ENCODE data around the gene SCAF11. TPM values are rescaled to one million over a fixed set of nuclear protein-coding genes. Genes with fewer than 3 reads are reported as not detected.
A peak's percentile ranks its signal among the peaks of the same experiment; 100 is the strongest.

Gene SCAF11
- total RNA-seq, 1 experiment from 2014 or later, result 75.7 TPM

GRCh38 chr12:45890276-45890675 is 100.1 kb downstream of the SCAF11 start:
- Histone ChIP-seq H3K9me2 (replicated peaks; ENCODE audit: low read length) (no peaks in the 10 kb centered on the region), H3K9me3 (ENCODE audit: low read length) (no peaks in the 10 kb centered on the region), H3K79me2 (ENCODE audit: low read length) (no peaks in the 10 kb centered on the region), H2AFZ (ENCODE audit: low read length) (no peak overlapping the region), H4K20me1 (ENCODE audit: low read length) (no peaks in the 10 kb centered on the region), H3K27me3 (ENCODE audit: low read length) (no peaks in the 10 kb centered on the region), H3K4me3 (ENCODE audit: low read length) (no peak overlapping the region), H3K36me3 (ENCODE audit: low read depth, low read length) (peaks cover 13% of the 10 kb centered on the region), H3K27ac (ENCODE audit: low read length) (no peak overlapping the region), H3K9ac (ENCODE audit: low read length) (no peak overlapping the region), H3K4me1 (ENCODE audit: insufficient read depth, low read length) (no peaks in the 10 kb centered on the region), H3F3A (ENCODE audit: low read length, unreplicated experiment) (no peaks in the 10 kb centered on the region), H3K4me2 (ENCODE audit: low read length) (no peak overlapping the region)
- intact Hi-C loops (cut with micrococcal nuclease), result loop anchor here (1.0 kb wide), 1 partner anchor 128 kb away; no protein-coding TSS in a partner anchor
- ChIA-PET CTCF (no interaction called here), POLR2A (ENCODE audit: unreplicated experiment) (no interaction called here)
- no TSS peak for BruUV-seq (replicated peaks)
- ATAC-seq (no peak), DNase-seq (no peak)
- TF ChIP-seq EZH2 (IDR thresholded peaks at IDR 0.05; ENCODE audit: low read length, unreplicated experiment) (no peak), CTCF (conservative IDR thresholded peaks at IDR 0.05; ENCODE audit: low read depth, low read length) (peak; percentile 43; the same call in 1 of the 2 replicates)

- no peak for DNase-seq
- Histone ChIP-seq H3K79me2 (ENCODE audit: low read length) (no peaks in the 10 kb centered on the region), H3K4me3 (ENCODE audit: low read length) (no peak overlapping the region), H2AFZ (ENCODE audit: low read length) (no peak overlapping the region), H3K9me3 (ENCODE audit: low read length) (no peaks in the 10 kb centered on the region), H3K9ac (ENCODE audit: low read length) (no peak overlapping the region), H3K4me2 (ENCODE audit: low read length) (no peak overlapping the region), H3K4me1 (ENCODE audit: insufficient read depth, low read length) (no peaks in the 10 kb centered on the region), H3K36me3 (ENCODE audit: low read depth, low read length) (peaks cover 4% of the 10 kb centered on the region; the same call in 1 of the 2 replicates), H3K9me2 (replicated peaks; ENCODE audit: low read length) (no peaks in the 10 kb centered on the region), H3K27ac (ENCODE audit: low read length) (no peak overlapping the region), H3F3A (ENCODE audit: low read length, unreplicated experiment) (no peaks in the 10 kb centered on the region), H4K20me1 (ENCODE audit: low read length) (no peaks in the 10 kb centered on the region), H3K27me3 (ENCODE audit: low read length) (no peaks in the 10 kb centered on the region)
- ATAC-seq, result no peak
- BruUV-seq (replicated peaks), result no TSS peak
- TF ChIP-seq EZH2phosphoT487 (IDR thresholded peaks at IDR 0.05; ENCODE audit: borderline replicate concordance, low read length), result no peak
- TF ChIP-seq CTCF (conservative IDR thresholded peaks at IDR 0.05; ENCODE audit: low read depth, low read length), result no peak
- no peak for TF ChIP-seq EZH2 (IDR thresholded peaks at IDR 0.05; ENCODE audit: low read length, unreplicated experiment)
- POLR2A ChIA-PET (ENCODE audit: unreplicated experiment), result no interaction called here
- CTCF ChIA-PET, result no interaction called here
- intact Hi-C loops (cut with micrococcal nuclease), result no loop called here
Measured at GRCh38 chr12:45887544-45887943, 102.8 kb downstream of the SCAF11 start.

GRCh38 chr12:45886685-45887084 is 103.7 kb downstream of the SCAF11 start:
- no peak overlapping the region for H3K9ac ChIP-seq (ENCODE audit: low read length)
- no peak overlapping the region for H3K4me3 ChIP-seq (ENCODE audit: low read length)
- H3K79me2 ChIP-seq (ENCODE audit: low read length), result no peaks in the 10 kb centered on the region
- BruUV-seq (replicated peaks), result no TSS peak
- H3K4me2 ChIP-seq (ENCODE audit: low read length), result no peak overlapping the region
- no peak for ATAC-seq
- DNase-seq, result no peak
- intact Hi-C loops (cut with micrococcal nuclease), result no loop called here
- ChIA-PET POLR2A (ENCODE audit: unreplicated experiment) (no interaction called here), CTCF (no interaction called here)
- H3K36me3 ChIP-seq (ENCODE audit: low read depth, low read length), result no peaks in the 10 kb centered on the region; the same call in 1 of the 2 replicates
- H3K4me1 ChIP-seq (ENCODE audit: insufficient read depth, low read length), result no peaks in the 10 kb centered on the region
- H4K20me1 ChIP-seq (ENCODE audit: low read length), result no peaks in the 10 kb centered on the region
- no peaks in the 10 kb centered on the region for H3K9me3 ChIP-seq (ENCODE audit: low read length)
- no peak overlapping the region for H3K27ac ChIP-seq (ENCODE audit: low read length)
- H3K9me2 ChIP-seq (replicated peaks; ENCODE audit: low read length), result no peaks in the 10 kb centered on the region
- H2AFZ ChIP-seq (ENCODE audit: low read length), result no peak overlapping the region
- H3F3A ChIP-seq (ENCODE audit: low read length, unreplicated experiment), result no peaks in the 10 kb centered on the region
- no peak for TF ChIP-seq EZH2phosphoT487 (IDR thresholded peaks at IDR 0.05; ENCODE audit: borderline replicate concordance, low read length)
- no peak for TF ChIP-seq CTCF (conservative IDR thresholded peaks at IDR 0.05; ENCODE audit: low read depth, low read length)
- no peak for TF ChIP-seq EZH2 (IDR thresholded peaks at IDR 0.05; ENCODE audit: low read length, unreplicated experiment)
- H3K27me3 ChIP-seq (ENCODE audit: low read length), result no peaks in the 10 kb centered on the region
